GM21723 (cell line): ENCODE data around the gene DHRS4L2.
"Not testable (repeated sequence)": the region's sequence is repeated elsewhere in the genome, so short reads cannot be mapped to it uniquely, and the experiment has no call there.

Experiments
- ATAC-seq: cut with Tn5 transposase; IDR thresholded peaks from one replicate; pipeline ENCODE4 v1.9.1; 2021; ENCODE audit warnings: mild to moderate bottlenecking, moderate library complexity; ENCODE audit not compliant: unreplicated experiment

Gene DHRS4L2

DNA sequence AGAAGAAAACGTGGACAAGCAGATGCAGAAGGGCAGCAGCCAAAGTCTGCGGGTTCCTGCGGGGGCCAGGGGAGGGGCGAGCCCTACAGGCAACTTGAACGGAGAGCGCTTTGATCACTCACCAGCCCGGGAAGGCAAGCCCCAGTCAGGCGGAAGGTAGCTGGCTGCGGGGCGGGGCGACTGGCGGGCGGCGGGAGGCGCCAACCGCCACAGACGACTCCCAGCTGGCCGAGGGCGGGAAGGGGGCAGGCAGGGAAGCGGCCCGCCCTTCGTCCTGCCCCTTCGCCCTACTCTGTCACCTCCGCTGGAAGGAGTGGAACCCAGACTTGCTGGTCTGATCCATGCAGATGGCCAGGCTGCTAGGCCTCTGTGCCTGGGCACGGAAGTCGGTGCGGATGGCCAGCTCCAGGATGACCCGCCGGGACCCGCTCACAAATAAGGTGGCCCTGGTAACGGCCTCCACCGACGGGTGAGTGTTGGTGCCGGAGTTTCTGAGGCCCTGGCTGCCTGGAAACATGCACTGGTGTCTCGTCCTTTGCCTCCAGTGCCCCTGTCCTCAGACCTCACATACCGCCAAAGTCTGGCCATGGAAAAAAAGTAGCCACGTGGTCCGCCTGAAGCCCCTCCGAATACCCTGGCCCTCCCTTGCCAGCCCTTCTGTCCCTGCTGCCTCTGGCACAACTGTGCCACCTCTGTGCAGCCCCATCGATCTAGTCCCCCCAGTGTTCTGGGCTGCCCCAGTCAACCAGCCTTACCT lies at the start of gene DHRS4L2:
Gene DHRS4L2, plus strand, starts transcription at position 323 of the 757 bp plus-strand sequence. Its CDS starts 19 bp downstream, at position 342.
- peak; percentile 93 for ATAC-seq

- no peak for ATAC-seq
These were observed 49.0 kb upstream of the DHRS4L2 start for GRCh38 chr14:23939607-23940326.

- ATAC-seq, result no peak
These were observed 47.5 kb upstream of the DHRS4L2 start for GRCh38 chr14:23941230-23941629.

GRCh38 chr14:23941669-23942068 lies 47.1 kb upstream of the DHRS4L2 start:
- ATAC-seq, result no peak

DNA sequence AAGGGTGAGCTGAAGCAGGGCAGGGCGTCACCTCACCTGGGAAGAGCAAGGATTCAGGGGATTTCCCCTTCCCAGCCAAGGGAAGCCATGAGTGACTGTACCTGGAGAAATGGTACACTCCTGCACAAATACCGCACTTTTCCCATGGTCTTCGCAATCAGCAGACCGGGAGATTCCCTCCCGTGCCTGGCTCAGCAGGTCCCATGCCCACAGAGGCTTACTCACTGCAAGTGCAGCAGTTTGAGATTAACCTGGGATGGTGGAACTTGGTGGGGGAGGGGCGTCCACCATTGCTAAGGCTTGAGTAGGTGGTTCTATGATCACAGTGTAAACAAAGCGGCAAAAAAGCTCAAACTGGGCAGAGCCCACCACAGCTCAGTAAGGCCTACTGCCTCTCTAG lies 46.1 kb upstream of the DHRS4L2 start:
- ATAC-seq, result no peak

DNA sequence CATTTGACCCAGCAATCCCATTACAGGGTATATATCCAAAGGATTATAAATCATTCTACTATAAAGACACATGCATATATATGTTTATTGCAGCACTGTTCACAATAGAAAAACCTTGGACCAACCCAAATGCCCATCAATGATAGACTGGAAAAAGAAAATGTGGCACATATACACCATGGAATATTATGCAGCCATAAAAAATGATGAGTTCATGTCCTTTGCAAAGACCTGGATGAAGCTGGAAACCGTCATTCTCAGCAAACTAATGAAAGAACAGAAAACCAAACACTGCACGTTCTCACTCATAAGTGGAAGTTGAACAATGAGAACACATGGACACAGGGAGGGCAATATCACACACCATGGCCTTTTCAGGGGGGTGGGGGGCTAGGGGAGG lies 39.7 kb upstream of the DHRS4L2 start:
- not testable (repeated sequence) for ATAC-seq

GRCh38 chr14:23950411-23951135 lies 38.2 kb upstream of the DHRS4L2 start:
- ATAC-seq, result no peak

DNA sequence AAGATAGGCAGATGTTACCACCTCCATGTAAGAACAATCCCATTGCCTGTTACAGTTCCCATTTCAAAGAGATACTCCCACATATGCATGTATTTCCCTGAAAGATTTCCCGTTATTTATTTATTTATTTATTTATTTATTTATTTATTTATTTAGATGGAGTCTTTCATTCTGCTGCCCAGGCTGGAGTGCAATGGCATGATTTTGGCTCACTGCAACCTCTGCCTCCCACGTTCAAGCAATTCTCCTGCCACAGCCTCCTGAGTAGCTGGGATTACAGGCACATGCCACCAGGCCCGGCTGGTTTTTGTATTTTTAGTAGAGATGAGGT lies 37.6 kb upstream of the DHRS4L2 start:
- ATAC-seq, result not testable (repeated sequence)

DNA sequence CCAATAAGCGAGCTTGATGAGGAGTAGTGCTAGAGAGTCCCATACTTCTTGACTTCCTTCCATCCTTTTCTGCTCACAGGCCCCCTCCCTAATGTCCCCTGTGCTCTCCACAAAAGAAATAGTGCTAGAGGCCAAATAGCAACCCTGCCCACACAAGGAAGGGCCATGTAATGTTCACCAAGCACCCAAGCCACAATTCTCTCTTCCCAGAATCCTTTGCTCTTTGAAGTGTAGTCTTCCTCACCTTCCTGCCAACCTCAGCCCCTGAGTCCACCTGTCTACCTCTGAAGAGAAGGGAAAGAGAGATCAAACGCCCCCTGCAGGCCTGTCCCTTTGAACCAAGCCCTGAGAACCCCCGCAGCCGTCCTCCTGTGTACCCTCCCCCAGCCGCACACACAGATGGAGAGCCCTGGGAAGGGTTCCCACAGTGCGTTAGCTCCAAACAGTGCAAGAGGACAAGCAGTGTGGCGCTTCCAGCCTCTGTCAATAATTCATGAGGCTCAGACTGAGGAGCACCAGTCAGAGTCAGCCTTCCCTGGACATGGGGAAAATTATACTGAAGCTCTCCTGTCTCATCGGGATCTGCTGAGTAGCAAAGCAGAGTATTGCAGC lies 37.0 kb upstream of the DHRS4L2 start:
- ATAC-seq, result no peak

DNA sequence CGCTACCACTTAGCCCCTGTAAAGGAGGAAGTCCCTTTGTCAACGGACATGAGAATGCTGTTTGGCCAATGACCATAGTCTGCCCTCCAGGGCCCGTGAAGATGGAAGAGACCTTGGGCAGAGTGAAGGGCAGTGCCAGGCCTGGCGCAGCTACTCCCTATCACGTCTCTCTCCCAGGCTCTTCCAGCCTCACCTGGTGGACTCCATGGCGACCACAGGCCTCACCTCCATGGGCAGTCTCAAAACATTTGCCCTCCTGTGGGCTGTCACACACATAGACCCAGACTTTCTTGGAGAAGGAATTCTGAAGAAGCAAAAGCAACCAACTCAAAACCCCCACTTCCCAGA lies 35.6 kb upstream of the DHRS4L2 start:
- ATAC-seq, result not testable (repeated sequence)

- ATAC-seq, result peak; percentile 93
These were observed 35.1 kb upstream of the DHRS4L2 start, which contains the start of gene DHRS4 for GRCh38 chr14:23953464-23954278. TSS of gene DHRS4 (plus strand) at chr14:23953770. CDS start at chr14:23953789, 19 bp downstream.

- ATAC-seq, result peak; percentile 21
These were observed 34.5 kb upstream of the DHRS4L2 start for GRCh38 chr14:23954279-23954614.

DNA sequence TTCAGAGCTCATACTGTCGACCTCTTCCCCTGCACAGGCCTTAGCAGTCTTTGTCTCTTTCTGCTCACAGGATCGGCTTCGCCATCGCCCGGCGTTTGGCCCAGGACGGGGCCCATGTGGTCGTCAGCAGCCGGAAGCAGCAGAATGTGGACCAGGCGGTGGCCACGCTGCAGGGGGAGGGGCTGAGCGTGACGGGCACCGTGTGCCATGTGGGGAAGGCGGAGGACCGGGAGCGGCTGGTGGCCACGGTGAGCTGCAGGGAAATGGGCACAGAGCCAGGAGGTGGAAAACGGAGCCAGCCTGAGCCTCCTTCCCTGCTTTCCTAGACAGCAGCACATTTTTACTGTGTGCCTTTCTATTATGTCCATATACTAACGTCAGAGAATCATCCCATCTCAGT lies 33.8 kb upstream of the DHRS4L2 start:
- ATAC-seq, result not testable (repeated sequence)

DNA sequence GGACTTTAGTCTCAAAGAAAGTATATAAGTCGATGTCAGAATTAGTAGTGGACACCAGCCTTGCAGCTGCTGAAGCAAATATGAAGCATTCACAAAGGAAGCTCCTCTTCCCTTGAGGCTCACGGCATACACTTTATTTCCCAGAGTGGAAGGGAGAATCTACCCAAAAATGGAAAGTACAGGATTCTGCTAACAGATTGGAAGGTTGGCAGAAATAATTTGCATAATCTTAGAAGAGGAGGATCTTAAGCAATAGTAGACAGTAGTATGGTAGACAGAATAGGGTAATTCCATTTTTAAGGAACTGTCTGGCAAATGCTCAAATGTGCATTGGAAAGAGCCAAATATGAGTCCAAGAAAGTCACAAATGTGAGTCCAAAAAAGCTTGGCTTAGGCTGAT lies 32.9 kb upstream of the DHRS4L2 start:
- ATAC-seq, result not testable (repeated sequence)

DNA sequence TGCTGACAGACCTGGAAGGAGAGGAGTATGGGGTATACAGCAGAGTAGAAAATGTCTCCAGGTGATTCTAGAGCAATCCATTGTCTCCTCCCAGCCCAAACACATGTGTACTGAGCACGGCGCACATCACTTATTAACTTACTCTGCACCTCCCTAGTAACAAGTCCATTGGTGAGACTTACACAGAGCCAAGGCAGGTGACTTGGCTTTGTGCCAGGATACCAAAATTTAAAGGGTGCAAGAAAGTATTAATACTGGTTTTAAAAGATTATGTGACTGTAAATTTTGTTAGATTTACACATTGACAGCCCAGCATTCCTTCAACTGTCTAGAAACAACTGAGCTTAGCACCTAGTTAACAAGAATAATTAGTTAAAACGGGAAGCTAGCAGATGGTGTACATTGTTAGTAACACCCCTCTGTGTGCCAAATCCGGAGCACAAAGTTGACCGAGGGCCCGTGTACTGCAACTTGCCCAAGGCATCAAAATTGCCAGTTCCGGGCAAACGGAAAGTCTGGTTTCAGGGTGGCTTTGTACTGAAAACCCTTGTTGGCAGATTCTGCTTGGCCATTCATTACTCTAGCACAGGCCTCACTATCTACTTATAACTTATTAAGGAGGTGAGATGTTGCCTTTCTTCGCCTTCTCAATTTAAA lies 30.7 kb upstream of the DHRS4L2 start:
- not testable (repeated sequence) for ATAC-seq

DNA sequence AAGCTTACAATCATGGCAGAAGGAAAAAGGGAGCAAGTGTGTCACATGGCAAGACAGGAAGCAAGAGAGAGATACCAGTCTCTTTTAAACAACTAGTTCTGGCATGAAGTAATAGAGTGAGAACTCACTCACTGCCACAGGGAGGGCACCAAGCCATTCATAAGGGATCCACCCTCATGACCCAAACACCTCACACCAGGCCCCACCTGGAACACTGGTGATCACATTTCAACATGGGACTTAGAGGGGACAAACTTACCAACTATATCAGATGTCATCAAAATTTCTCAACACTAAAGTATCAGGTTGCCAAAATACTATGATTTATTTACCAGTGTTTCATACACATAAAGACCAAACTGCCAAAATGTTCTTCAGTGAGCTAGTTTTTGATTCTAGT lies 27.8 kb upstream of the DHRS4L2 start:
- ATAC-seq, result not testable (repeated sequence)

DNA sequence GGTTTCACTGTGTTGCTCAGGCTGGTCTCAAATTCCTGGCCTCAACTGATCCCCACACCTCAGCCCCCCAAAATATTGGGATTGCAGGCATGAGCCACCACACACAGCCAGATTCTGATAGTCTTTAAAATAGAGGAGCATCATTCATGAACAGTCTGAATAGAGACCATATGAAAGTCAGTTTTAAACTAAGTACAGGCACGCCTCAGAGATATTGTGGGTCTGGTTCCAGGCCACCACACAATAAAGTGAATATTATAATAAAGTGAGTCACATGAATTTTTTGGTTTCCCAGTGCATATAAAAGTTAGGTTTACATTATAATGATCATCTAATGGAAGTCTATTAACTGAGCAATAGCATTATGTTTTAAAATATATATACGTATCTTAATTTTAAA lies 27.0 kb upstream of the DHRS4L2 start:
- ATAC-seq, result not testable (repeated sequence)

DNA sequence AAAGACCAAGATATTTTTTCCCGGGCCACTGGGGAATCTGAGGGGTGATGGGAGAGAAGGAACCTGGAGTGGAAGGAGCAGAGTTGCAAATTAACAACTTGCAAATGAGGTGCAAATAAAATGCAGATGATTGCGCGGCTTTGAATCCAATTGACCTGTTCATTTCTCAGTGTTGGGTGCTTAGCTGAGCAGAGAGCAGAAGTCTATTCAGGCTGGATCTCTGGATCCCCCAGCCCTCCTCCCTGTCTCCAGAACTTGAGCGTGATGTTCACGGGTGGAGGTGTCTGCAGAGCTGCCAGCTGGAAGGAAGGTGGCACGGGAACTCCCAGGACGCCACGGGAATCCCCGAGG lies 19.6 kb upstream of the DHRS4L2 start:
- ATAC-seq, result not testable (repeated sequence)

DNA sequence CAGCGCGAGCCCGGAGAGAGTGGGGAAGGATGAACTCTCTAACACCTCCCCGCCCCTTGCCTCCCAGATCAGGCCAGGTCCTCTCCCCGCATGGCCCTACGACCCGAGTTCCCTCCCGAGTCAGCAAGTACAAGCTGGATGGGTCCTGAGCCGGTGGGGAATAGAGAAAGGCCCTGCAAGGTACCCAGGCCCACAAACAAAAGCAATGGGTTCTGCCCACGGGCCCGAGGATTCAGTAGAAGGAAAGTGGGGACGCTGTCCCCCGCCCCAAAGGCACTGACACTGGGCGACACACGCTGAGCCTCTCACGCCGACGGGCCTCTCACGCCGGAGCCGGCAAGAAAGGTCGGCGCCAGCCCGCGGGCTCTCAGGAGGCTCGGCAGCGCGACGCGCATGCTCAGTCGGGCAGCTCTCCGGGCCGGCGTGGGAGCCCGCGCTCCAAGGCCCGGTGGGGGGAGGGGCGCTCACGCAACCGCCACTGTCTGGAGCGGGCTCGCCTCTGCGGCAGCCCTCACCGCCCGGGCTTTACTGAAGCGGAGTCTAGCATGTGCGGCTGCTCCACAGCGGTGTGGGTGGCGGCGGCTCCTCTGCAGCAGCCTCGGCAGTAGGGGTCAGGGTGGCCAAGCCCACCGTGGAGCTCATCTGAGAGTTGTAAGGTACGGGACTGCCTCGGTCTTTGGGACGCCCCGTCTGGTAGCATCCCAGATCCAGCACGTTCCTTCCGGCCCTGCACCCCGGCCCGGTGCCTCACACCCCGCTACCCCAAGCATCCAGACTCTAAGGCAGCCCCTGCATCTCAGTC lies 19.0 kb upstream of the DHRS4L2 start:
- ATAC-seq, result peak; percentile 62
